GM19193 (cell line): ENCODE data around the gene PSORS1C1.

Experiments
- POLR2A ChIP-seq: IDR thresholded peaks from 4 replicates; pipeline ENCODE4 v1.6.1; 2011; ENCODE audit not compliant: insufficient read depth, insufficient read length; ENCODE audit errors: extremely low read depth

PSORS1C1 gene

GRCh38 chr6:31174378-31174777 is 59.8 kb downstream of the PSORS1C1 start:
- TF ChIP-seq POLR2A: no peak

DNA sequence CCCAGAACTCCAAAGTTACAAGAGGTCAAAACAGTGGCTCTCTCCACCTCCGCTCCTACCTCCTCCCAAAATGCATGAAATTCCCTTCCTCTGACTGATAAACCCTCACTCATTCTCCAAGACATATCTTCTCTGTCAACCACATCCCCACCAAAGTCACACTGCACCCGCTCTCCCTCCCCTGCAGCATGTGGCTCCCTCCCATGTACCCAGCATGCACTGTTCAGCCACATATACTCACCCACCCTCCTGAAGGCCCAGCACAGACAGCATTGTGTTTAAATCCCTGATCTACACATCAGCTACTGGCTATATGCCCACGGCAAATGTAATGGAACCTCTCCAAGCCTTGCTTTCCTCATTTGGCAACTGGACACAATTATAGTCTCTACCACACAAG is 61.4 kb downstream of the PSORS1C1 start:
- TF ChIP-seq POLR2A: no peak

DNA sequence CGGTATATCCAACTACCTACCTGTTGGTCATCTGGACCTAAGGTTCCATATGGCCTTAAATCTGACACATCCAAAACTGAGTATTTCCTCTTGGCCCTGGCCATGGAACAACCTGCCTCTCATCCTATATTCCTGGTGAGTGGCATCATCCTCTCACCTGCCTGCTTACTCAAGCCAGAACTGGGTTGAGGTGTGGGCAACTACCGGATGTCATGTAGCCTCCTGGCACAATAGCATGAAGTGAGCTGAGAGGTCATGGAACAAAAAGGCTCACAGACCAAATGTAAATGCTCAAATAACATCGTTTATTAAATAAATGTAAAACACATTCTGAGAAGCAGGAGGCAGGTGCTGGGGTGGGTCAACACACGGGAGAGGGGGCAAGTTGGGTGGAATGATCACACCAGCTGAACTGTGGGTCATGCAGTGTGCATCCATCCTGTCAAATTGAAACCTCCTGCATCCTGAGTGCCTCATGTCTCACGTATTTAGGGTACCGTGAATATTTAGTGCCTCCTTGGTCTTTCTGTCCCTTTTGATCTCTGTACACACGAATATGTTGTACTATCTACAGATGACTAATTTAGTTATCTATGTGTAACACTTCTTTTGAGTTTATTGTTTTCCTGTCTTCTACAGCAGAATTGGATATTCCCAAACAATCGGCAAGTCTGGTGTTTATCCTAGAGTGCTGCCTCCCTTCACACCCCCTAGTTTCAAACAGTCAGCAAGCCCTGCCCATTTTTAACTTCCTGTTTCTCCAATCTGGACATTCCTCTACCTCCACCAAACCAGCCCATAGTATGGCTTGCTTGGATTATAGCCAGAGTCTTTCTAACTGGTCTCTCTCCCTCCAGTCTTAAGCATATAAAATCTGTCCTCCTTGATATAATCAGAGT is 63.8 kb downstream of the PSORS1C1 start:
- no peak for TF ChIP-seq POLR2A

DNA sequence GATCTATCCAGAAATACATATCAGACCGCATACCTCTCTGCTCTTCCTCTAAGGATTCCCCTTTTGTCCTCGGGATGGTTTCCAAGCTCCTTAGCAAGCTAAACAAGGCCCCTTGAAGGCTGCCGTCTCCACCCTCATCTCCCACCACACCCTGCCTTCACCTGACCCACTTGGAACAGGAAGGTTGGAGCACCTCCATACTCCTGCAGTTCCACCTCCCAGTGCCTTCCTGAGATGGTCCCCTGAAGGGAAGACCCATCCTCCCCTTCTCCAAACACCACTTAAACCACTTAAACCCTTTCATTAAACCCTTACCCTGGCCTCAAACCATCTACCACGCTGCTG is 64.4 kb downstream of the PSORS1C1 start:
- no peak for TF ChIP-seq POLR2A

DNA sequence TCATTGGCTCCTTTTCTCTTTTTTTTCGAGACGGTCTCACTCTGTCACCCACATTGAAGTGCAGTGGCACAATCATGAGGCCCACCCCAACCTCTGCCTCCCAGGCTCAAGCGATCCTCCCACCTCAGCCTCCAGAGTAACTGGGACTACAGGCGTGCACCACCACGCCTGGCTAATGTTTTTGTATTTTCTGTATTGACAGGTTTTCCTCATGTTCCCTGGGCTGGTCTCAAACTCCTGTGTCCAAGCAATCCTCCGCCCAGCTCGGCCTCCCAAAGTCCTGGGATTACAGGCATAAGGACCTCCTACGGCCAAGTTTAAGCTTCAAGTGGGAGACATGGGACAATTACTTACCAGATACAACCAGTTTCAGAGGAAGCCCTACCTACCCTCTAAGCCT is 65.3 kb downstream of the PSORS1C1 start:
- no peak for TF ChIP-seq POLR2A

DNA sequence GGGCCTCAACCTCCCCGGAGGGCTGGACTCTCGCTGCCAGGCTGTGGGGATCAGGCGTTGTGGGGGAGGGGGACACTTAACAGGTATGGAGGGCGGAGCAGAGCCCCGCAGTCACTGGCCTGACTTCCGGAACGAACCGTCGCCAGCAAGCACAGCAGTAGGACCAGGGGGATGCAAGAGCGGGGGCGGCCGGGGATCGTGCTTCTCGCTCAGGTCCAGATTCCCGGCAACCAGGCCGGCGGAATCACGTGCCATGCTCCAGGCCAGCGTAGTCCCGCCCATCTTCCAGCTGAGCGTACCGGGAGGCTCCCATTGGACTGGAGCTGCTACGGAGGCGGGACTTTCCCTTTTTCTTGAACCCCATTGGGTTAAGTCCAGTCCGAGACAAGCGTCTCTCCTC is 65.9 kb downstream of the PSORS1C1 start:
- no peak for TF ChIP-seq POLR2A

DNA sequence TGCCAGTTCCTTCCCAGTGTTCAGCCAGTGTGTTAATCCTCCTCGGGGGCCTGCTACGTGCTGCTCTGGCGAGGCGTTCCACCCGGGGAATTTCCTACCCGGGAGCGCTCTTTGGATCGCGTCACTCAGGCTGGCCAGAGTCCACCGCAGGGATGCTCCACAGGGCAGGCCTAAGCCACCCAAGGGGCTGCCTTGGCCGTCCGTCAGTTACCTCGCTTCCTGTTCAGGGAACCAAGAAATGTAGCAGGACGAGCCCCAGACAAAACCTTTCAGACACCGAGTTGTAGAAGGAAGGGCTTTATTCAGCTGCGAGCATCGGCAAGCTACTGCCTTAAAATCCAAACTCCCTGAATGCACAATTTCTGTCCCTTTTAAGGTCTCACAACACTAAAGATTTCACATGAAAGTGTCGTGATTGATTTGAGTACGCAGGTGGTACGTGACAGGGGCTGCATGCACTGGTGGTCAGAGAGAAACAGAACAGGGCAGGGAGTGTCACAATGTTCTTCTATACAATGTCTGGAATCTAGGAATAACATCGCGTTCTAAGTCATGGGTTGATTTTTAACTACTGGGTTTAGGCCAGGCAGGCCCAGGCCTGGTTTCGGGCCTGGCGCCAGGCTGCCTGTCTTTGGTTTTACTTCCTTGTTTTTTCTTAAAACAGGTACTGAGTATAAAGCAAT is 71.6 kb downstream of the PSORS1C1 start:
- no peak for TF ChIP-seq POLR2A

GRCh38 chr6:31187780-31188194 is 73.2 kb downstream of the PSORS1C1 start:
- TF ChIP-seq POLR2A: no peak
